CD4-positive, alpha-beta T cell (primary cell): ENCODE data around the gene MMP19. TPM values are rescaled to one million over a fixed set of nuclear protein-coding genes. Genes with fewer than 3 reads are reported as not detected.

ENCODE experiments used
- ATAC-seq: fragments of 200-7000 bp; cut with Tn5 transposase; one replicate; pipeline ENCODE4 v1.10.0; 2022; ENCODE audit warnings: mild to moderate bottlenecking; ENCODE audit not compliant: poor library complexity
- CTCF ChIA-PET: fragments of 350-600 bp; sonication (Branson Sonifier 250); formaldehyde crosslinking; loops from one replicate; lab custom pipeline; 2021; ENCODE audit warnings: antibody characterized with exemption, inconsistent platforms; lab: Charles Lee
- POLR2A ChIA-PET: fragments of 350-600 bp; sonication (Branson Sonifier 250); formaldehyde crosslinking; loops from one replicate; lab custom pipeline; 2021; ENCODE audit warnings: antibody characterized with exemption, inconsistent platforms; lab: Charles Lee
- DNase-seq, 14 experiments: peaks; one replicate each; pipeline ENCODE4 v3.0.0-alpha.2; 2013 to 2020; ENCODE audit warnings: mixed read lengths in 2 of 14
- H3K27ac ChIP-seq, 2 donors: one replicate each; pipeline versions ENCODE4 v1.5.1 to v1.7.0; 2013; ENCODE audit warnings: low read length in 2 of 2, low read depth in 1 of 2, mild to moderate bottlenecking in 1 of 2
- H3K27me3 ChIP-seq, 2 experiments: 1 replicate in 1 of 2; 2 replicates in 1 of 2; pipeline versions ENCODE4 v1.6.1 to v1.7.0; 2013; ENCODE audit warnings: low read length in 2 of 2, control low read depth in 1 of 2, mild to moderate bottlenecking in 1 of 2, moderate library complexity in 1 of 2; ENCODE audit not compliant: insufficient read depth in 2 of 2, control insufficient read depth in 1 of 2
- H3K36me3 ChIP-seq: one replicate; pipeline ENCODE4 v1.6.1; 2013; ENCODE audit warnings: low read length, control low read depth; ENCODE audit not compliant: insufficient read depth
- H3K4me1 ChIP-seq: one replicate; pipeline ENCODE4 v1.6.1; 2013; ENCODE audit warnings: low read length, control low read depth; ENCODE audit not compliant: insufficient read depth
- H3K4me3 ChIP-seq: one replicate; pipeline ENCODE4 v1.5.1; 2013; ENCODE audit warnings: mild to moderate bottlenecking, low read length, moderate library complexity
- H3K9me3 ChIP-seq, 2 experiments: 1 replicate in 1 of 2; 2 replicates in 1 of 2; pipeline versions ENCODE4 v1.6.1 to v1.7.0; 2013; ENCODE audit warnings: low read length in 2 of 2, mild to moderate bottlenecking in 2 of 2, control low read depth in 1 of 2, moderate library complexity in 1 of 2; ENCODE audit not compliant: control insufficient read depth in 1 of 2, insufficient read depth in 1 of 2
- H3K27ac Mint-ChIP-seq: one replicate; pipeline ENCODE4 v1.8.0; 2020; ENCODE audit warnings: mixed read lengths
- H3K27me3 Mint-ChIP-seq: one replicate; pipeline ENCODE4 v1.8.0; 2021; ENCODE audit warnings: mixed read lengths
- H3K36me3 Mint-ChIP-seq: one replicate; pipeline ENCODE4 v1.8.0; 2021; ENCODE audit warnings: low read depth, mixed read lengths
- H3K4me1 Mint-ChIP-seq: one replicate; pipeline ENCODE4 v1.8.0; 2021; ENCODE audit warnings: low read depth, mixed read lengths
- H3K4me3 Mint-ChIP-seq: one replicate; pipeline ENCODE4 v1.8.0; 2020; ENCODE audit warnings: mild to moderate bottlenecking, mixed read lengths
- H3K9me3 Mint-ChIP-seq: one replicate; pipeline ENCODE4 v1.8.0; 2020; ENCODE audit warnings: mixed read lengths
- CTCF ChIP-seq: fragments of 200-600 bp; IDR thresholded peaks from one replicate; pipeline ENCODE4 v1.8.0; 2022; ENCODE audit warnings: antibody characterized with exemption, mild to moderate bottlenecking
- intact Hi-C, 2 experiments: fragments of 100-400 bp; cut with DNase I in 1 of 2; cut with micrococcal nuclease in 1 of 2; formaldehyde crosslinking; loops; one replicate each; pipeline versions ENCODE4 v1.15.1 to v1.9.0; 2023 to 2025; cut with DNase I, micrococcal nuclease
- total RNA-seq, 174 experiments: library from RNA in 2 of 174; stranded (reverse) in 2 of 174; gene quantifications; one replicate each; pipeline ENCODE4 v1.2.3 and lab custom pipeline; 2021 to 2026

Gene MMP19
- total RNA-seq, 2 experiments from 2014 or later, result not detected

GRCh38 chr12:55820679-55821078, 22.1 kb downstream of the MMP19 start:
- ChIA-PET CTCF (interaction anchor here (0.9 to 2.4 kb wide), 4 partner anchors 9 to 120 kb away, joined by 3 to 8 read pairs (median 6); partner anchors contain the start of gene DNAJC14), POLR2A (interaction anchor here (1.5 to 7.6 kb wide), 3 partner anchors 10 to 154 kb away, joined by 4 to 251 read pairs (median 180); partner anchors contain the start of genes DGKA, DNAJC14, PYM1 and RAB5B)
- Mint-ChIP-seq H3K27ac (no peak overlapping the region), H3K4me3 (peak overlapping the region; percentile 49), H3K4me1 (peaks cover 26% of the 10 kb centered on the region), H3K36me3 (peaks cover 52% of the 10 kb centered on the region), H3K9me3 (no peaks in the 10 kb centered on the region), H3K27me3 (no peaks in the 10 kb centered on the region)
- Histone ChIP-seq H3K4me1 (peaks cover 37% of the 10 kb centered on the region), H3K9me3 (no peaks in the 10 kb centered on the region), H3K27me3 (no peaks in the 10 kb centered on the region), H3K36me3 (peaks cover 52% of the 10 kb centered on the region), H3K4me3 (no peak overlapping the region), H3K27ac (no peak overlapping the region)
- intact Hi-C loops, result loop anchor here (10.0 kb wide), 2 partner anchors 284 to 904 kb away; partner anchors contain the start of genes NACA (in 1 of the 2) and PA2G4 (in 1 of the 2)
- no peak for ATAC-seq
- TF ChIP-seq CTCF, result no peak
- no peak for DNase-seq

- H3K36me3 Mint-ChIP-seq, result peaks cover 51% of the 10 kb centered on the region
- H3K27me3 Mint-ChIP-seq, result no peaks in the 10 kb centered on the region
- DNase-seq (no peak), ATAC-seq (no peak)
- H3K27me3 ChIP-seq, result no peaks in the 10 kb centered on the region
- ChIA-PET CTCF (interaction anchor here (1.7 to 2.3 kb wide), 3 partner anchors 10 to 111 kb away, joined by 5 to 22 read pairs (median 6); no protein-coding TSS in a partner anchor), POLR2A (interaction anchor here (0.8 to 7.6 kb wide), 6 partner anchors 12 to 309 kb away, joined by 3 to 251 read pairs (median 43); partner anchors contain the start of genes CD63, DGKA, DNAJC14 and ESYT1)
- peaks cover 59% of the 10 kb centered on the region for H3K36me3 ChIP-seq
- H3K9me3 Mint-ChIP-seq, result no peaks in the 10 kb centered on the region
- intact Hi-C loops, result loop anchor here (1.0 to 10.0 kb wide), 7 partner anchors 9 to 816 kb away; partner anchors contain the start of genes BAZ2A (in 1 of the 2), GDF11 (in 1 of the 2) and RPS26 (in 1 of the 2)
- peaks cover 26% of the 10 kb centered on the region for H3K4me1 Mint-ChIP-seq
- TF ChIP-seq CTCF, result no peak
- H3K9me3 ChIP-seq, result no peaks in the 10 kb centered on the region
- peak overlapping the region; percentile 71 to 73 for H3K27ac ChIP-seq
- peak overlapping the region; percentile 97 for H3K4me3 ChIP-seq
- no peak overlapping the region for H3K27ac Mint-ChIP-seq
- peak overlapping the region; percentile 54 for H3K4me3 Mint-ChIP-seq
- peaks cover 40% of the 10 kb centered on the region for H3K4me1 ChIP-seq
These were observed 23.9 kb downstream of the MMP19 start for GRCh38 chr12:55818886-55819285.

- peaks cover 48% of the 10 kb centered on the region for H3K36me3 Mint-ChIP-seq
- ChIA-PET CTCF (interaction anchor here (1.0 to 2.3 kb wide), 9 partner anchors 9 to 440 kb away, joined by 3 to 22 read pairs (median 5); partner anchors contain the start of genes ANKRD52, GDF11 and RAB5B), POLR2A (interaction anchor here (0.8 to 7.6 kb wide), 29 partner anchors 9 to 1538 kb away, joined by 3 to 251 read pairs (median 5); partner anchors contain the start of genes BLOC1S1, CBX5, CD63 and CNPY2)
- DNase-seq (no peak), ATAC-seq (peak; percentile 49)
- intact Hi-C loops, result loop anchor here (1.0 to 10.0 kb wide), 7 partner anchors 10 to 817 kb away; partner anchors contain the start of genes BAZ2A (in 1 of the 2), GDF11 (in 1 of the 2) and RPS26 (in 1 of the 2)
- H3K9me3 Mint-ChIP-seq, result no peaks in the 10 kb centered on the region
- no peaks in the 10 kb centered on the region for H3K27me3 Mint-ChIP-seq
- H3K4me3 Mint-ChIP-seq, result no peak overlapping the region
- peak overlapping the region; percentile 71 to 73 for H3K27ac ChIP-seq
- H3K27me3 ChIP-seq, result no peaks in the 10 kb centered on the region
- H3K4me1 Mint-ChIP-seq, result peaks cover 27% of the 10 kb centered on the region
- H3K27ac Mint-ChIP-seq, result no peak overlapping the region
- H3K9me3 ChIP-seq, result no peaks in the 10 kb centered on the region
- H3K4me1 ChIP-seq, result peaks cover 40% of the 10 kb centered on the region
- no peak for TF ChIP-seq CTCF
- peaks cover 59% of the 10 kb centered on the region for H3K36me3 ChIP-seq
- H3K4me3 ChIP-seq, result peak overlapping the region; percentile 97
These were observed 24.5 kb downstream of the MMP19 start for GRCh38 chr12:55818140-55818728.
